IMR-90 (cell line): ENCODE results near the gene OR52K2. TPM values are rescaled to one million over a fixed set of nuclear protein-coding genes. Genes with fewer than 3 reads are reported as not detected.

Source experiments
- ATAC-seq: fragments of 200-7000 bp; cut with Tn5 transposase; 2 replicates; pipeline ENCODE4 v1.9.1; 2020; ENCODE audit warnings: low read depth, mild to moderate bottlenecking, moderate library complexity
- BruUV-seq: library from RNA; stranded (reverse); fragments of 400-500 nt; replicated peaks from 2 replicates; lab custom pipeline; 2021; lab: Mats Ljungman, UMichigan
- CTCF ChIA-PET: fragments of 300-600 bp; formaldehyde crosslinking; extraction: SDS; loops from one replicate; lab custom pipeline; 2021; ENCODE audit warnings: antibody characterized with exemption; lab: Yijun Ruan, JAX
- POLR2A ChIA-PET: fragments of 300-600 bp; sonication (Branson Sonifier 250); formaldehyde crosslinking; loops from one replicate; lab custom pipeline; 2022; ENCODE audit warnings: antibody characterized with exemption; ENCODE audit not compliant: unreplicated experiment; lab: Charles Lee
- DNase-seq: peaks from one replicate; pipeline ENCODE4 v3.0.0; 2013
- H2AFZ ChIP-seq: replicated peaks from 2 replicates; pipeline ENCODE3; 2013; ENCODE audit warnings: low read length, mild to moderate bottlenecking; ENCODE audit not compliant: poor library complexity
- H2AK5ac ChIP-seq: 2 replicates; pipeline ENCODE4 v1.6.1; 2013; ENCODE audit warnings: low read depth, low read length, inconsistent platforms
- H2AK9ac ChIP-seq: replicated peaks from 2 replicates; pipeline ENCODE3; 2013; ENCODE audit warnings: mild to moderate bottlenecking, low read depth, low read length, moderate library complexity; ENCODE audit not compliant: poor library complexity
- H2BK120ac ChIP-seq: 2 replicates; pipeline ENCODE4 v1.6.1; 2013; ENCODE audit warnings: low read depth, low read length, inconsistent platforms
- H2BK15ac ChIP-seq: 3 replicates; pipeline ENCODE4 v1.6.1; 2013; ENCODE audit warnings: low read depth, low read length, inconsistent platforms
- H2BK20ac ChIP-seq: 2 replicates; pipeline ENCODE4 v1.6.1; 2013; ENCODE audit warnings: low read depth, mild to moderate bottlenecking, inconsistent platforms, low read length, moderate library complexity
- H2BK5ac ChIP-seq: 2 replicates; pipeline ENCODE4 v1.6.1; 2013; ENCODE audit warnings: mild to moderate bottlenecking, low read depth, low read length, inconsistent platforms; ENCODE audit not compliant: poor library complexity, severe bottlenecking
- H3K14ac ChIP-seq: replicated peaks from 2 replicates; pipeline ENCODE4 v1.6.1; 2013; ENCODE audit warnings: low read depth, low read length, inconsistent platforms
- H3K18ac ChIP-seq: 2 replicates; pipeline ENCODE4 v1.6.1; 2013; ENCODE audit warnings: low read depth, low read length, control low read depth
- H3K23ac ChIP-seq: 2 replicates; pipeline ENCODE4 v1.6.1; 2013; ENCODE audit warnings: low read depth, low read length, inconsistent platforms
- H3K27ac ChIP-seq: 2 replicates; pipeline ENCODE4 v1.5.1; 2013; ENCODE audit warnings: mild to moderate bottlenecking, control low read depth, low read length; ENCODE audit not compliant: insufficient read depth
- H3K27me3 ChIP-seq: 2 replicates; pipeline ENCODE4 v1.6.1; 2013; ENCODE audit warnings: low read length; ENCODE audit not compliant: control insufficient read depth, insufficient read depth
- H3K36me3 ChIP-seq: 2 replicates; pipeline ENCODE4 v1.6.1; 2013; ENCODE audit warnings: low read length, mixed read lengths; ENCODE audit not compliant: control insufficient read depth, insufficient read depth
- H3K4ac ChIP-seq: 2 replicates; pipeline ENCODE4 v1.6.1; 2013; ENCODE audit warnings: low read depth, low read length, inconsistent platforms
- H3K4me1 ChIP-seq: 2 replicates; pipeline ENCODE4 v1.6.1; 2013; ENCODE audit warnings: low read length, mixed read lengths; ENCODE audit not compliant: control insufficient read depth, insufficient read depth
- H3K4me2 ChIP-seq: 2 replicates; pipeline ENCODE4 v1.6.1; 2013; ENCODE audit warnings: low read depth, mild to moderate bottlenecking, control low read depth, low read length, moderate library complexity
- H3K4me3 ChIP-seq: 2 replicates; pipeline ENCODE4 v1.5.1; 2013; ENCODE audit warnings: low read depth, mild to moderate bottlenecking, control low read depth, low read length, moderate library complexity; ENCODE audit not compliant: insufficient read depth
- H3K56ac ChIP-seq: 2 replicates; pipeline ENCODE4 v1.6.1; 2013; ENCODE audit warnings: low read length, inconsistent platforms; ENCODE audit not compliant: insufficient read depth; ENCODE audit errors: extremely low read depth
- H3K79me1 ChIP-seq, 2 experiments: 2 replicates each; pipeline ENCODE4 v1.6.1; 2013; ENCODE audit warnings: low read length in 2 of 2, inconsistent platforms in 1 of 2, low read depth in 1 of 2
- H3K9ac ChIP-seq: 2 replicates; pipeline ENCODE4 v1.6.1; 2013; ENCODE audit warnings: low read depth, low read length, control low read depth
- H3K9me1 ChIP-seq: 2 replicates; pipeline ENCODE4 v1.6.1; 2013; ENCODE audit warnings: low read length, inconsistent platforms; ENCODE audit not compliant: insufficient read depth
- H3K9me3 ChIP-seq: 2 replicates; pipeline ENCODE4 v1.6.1; 2013; ENCODE audit warnings: low read length; ENCODE audit not compliant: control insufficient read depth, insufficient read depth
- H4K20me1 ChIP-seq: 2 replicates; pipeline ENCODE4 v1.6.1; 2013; ENCODE audit warnings: low read length, inconsistent platforms; ENCODE audit not compliant: insufficient read depth
- H4K5ac ChIP-seq: 2 replicates; pipeline ENCODE4 v1.6.1; 2013; ENCODE audit warnings: mild to moderate bottlenecking, low read depth, low read length, control low read depth
- H4K8ac ChIP-seq, 2 experiments: 2 replicates each; pipeline ENCODE4 v1.6.1; 2013; ENCODE audit warnings: low read depth in 2 of 2, low read length in 2 of 2, control low read depth in 1 of 2, inconsistent platforms in 1 of 2
- H4K91ac ChIP-seq: 2 replicates; pipeline ENCODE4 v1.6.1; 2013; ENCODE audit warnings: low read depth, low read length, inconsistent platforms; ENCODE audit not compliant: insufficient read depth
- MAFK ChIP-seq: IDR thresholded peaks from 2 replicates; pipeline ENCODE4 v1.6.1; 2012; ENCODE audit warnings: low read depth, low read length, improper control_type of control experiment
- MAZ ChIP-seq: IDR thresholded peaks from 2 replicates; pipeline ENCODE4 v1.6.1; 2012; ENCODE audit warnings: low read depth, mild to moderate bottlenecking, low read length, improper control_type of control experiment, moderate library complexity, borderline replicate concordance
- WGBS, 2 experiments: methylation state at CpG; one replicate each; pipeline versions ENCODE4 v1.1.5 to v1.1.7; 2013; ENCODE audit warnings: missing lambda C conversion rate in 2 of 2; ENCODE audit not compliant: insufficient read length in 1 of 2; ENCODE audit errors: extremely low coverage in 2 of 2; 5-methylcytosine and 5-hydroxymethylcytosine counted together
- dilution Hi-C: fragments of 300-500 bp; cut with HindIII; formaldehyde crosslinking; loops from one replicate; pipeline ENCODE4 v1.14.3; 2018; ENCODE audit warnings: low sequenced_read_pairs; ENCODE audit not compliant: unreplicated experiment
- in situ Hi-C: fragments of 300-500 bp; cut with MboI; formaldehyde crosslinking; loops from 3 replicates; pipeline ENCODE4 v1.14.3; 2019; ENCODE audit warnings: low sequenced_read_pairs, inconsistent platforms, mixed read lengths
- intact Hi-C: fragments of 100-400 bp; cut with micrococcal nuclease; formaldehyde crosslinking; loops from 2 replicates; pipeline ENCODE4 v1.10.0; 2022
- polyA plus RNA-seq, 3 experiments: library from polyadenylated mRNA; depleted of rRNA; stranded (reverse); fragments of >200 nt; gene quantifications; 2 replicates each; pipeline ENCODE4 v1.2.3, GENCODE V29; 2012; ENCODE audit warnings: low replicate concordance in 1 of 3
- total RNA-seq: library from RNA; depleted of rRNA; stranded (reverse); fragments of >200 nt; gene quantifications from 2 replicates; pipeline ENCODE4 v1.2.3, GENCODE V29; 2012

Gene OR52K2
- total and polyA plus RNA-seq, 2 of the 4 experiments (the other 2 are of a cell fraction), result not detected

DNA sequence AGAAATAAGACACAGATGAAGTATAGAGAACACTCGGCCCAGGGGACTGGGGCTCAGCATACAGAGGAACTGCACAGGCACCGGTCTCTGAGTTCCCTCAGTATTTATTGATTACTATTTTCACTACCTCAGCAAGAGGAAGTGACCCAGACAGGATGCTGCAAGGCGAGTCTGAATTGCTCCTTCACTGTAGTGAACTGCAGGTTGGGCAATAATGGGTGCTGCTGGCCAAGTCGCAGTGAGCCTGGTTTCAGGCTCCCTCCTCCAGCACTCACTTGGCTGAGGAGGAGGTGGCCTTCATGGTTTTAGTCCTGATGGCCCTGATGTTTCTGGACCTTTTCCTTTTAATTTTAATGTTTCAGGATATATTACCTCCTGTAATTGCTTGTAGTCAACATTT, 10.4 kb downstream of the OR52K2 start:
- no peak overlapping the region for H2AK5ac ChIP-seq
- no peak overlapping the region for H3K4me2 ChIP-seq
- no peak overlapping the region for H4K5ac ChIP-seq
- DNase-seq (no peak), ATAC-seq (no peak)
- H3K36me3 ChIP-seq, result no peaks in the 10 kb centered on the region
- no peak overlapping the region for H3K14ac ChIP-seq
- H2AFZ ChIP-seq, result no peak overlapping the region
- H3K27ac ChIP-seq, result no peak overlapping the region
- H3K9me3 ChIP-seq, result peaks cover 2% of the 10 kb centered on the region
- no peak overlapping the region for H2BK15ac ChIP-seq
- WGBS, 2 experiments, result no CpG with 5 or more reads among the region's 4 CpGs
- H2BK5ac ChIP-seq, result no peak overlapping the region
- no peak overlapping the region for H3K9ac ChIP-seq
- H4K20me1 ChIP-seq, result no peaks in the 10 kb centered on the region
- H4K91ac ChIP-seq, result no peak overlapping the region
- dilution Hi-C loops, result no loop called here
- no peak overlapping the region for H2AK9ac ChIP-seq
- intact Hi-C loops, result no loop called here
- H2BK120ac ChIP-seq, result no peak overlapping the region
- TF ChIP-seq MAFK (no peak), MAZ (no peak)
- no peak overlapping the region for H3K18ac ChIP-seq
- BruUV-seq, result no TSS peak
- no peaks in the 10 kb centered on the region for H3K9me1 ChIP-seq
- H3K27me3 ChIP-seq, result no peaks in the 10 kb centered on the region
- H3K4me3 ChIP-seq, result no peak overlapping the region
- no peak overlapping the region for H3K23ac ChIP-seq
- no peaks in the 10 kb centered on the region for H3K4me1 ChIP-seq
- H3K56ac ChIP-seq, result no peak overlapping the region
- no peak overlapping the region for H2BK20ac ChIP-seq
- ChIA-PET POLR2A (no interaction called here), CTCF (no interaction called here)
- in situ Hi-C loops, result no loop called here
- no peak overlapping the region for H3K4ac ChIP-seq
- no peaks in the 10 kb centered on the region for H3K79me1 ChIP-seq
- H4K8ac ChIP-seq, result no peak overlapping the region
